Lung (tissue), 12 donors: ENCODE data around the gene XPR1. TPM values are rescaled to one million over a fixed set of nuclear protein-coding genes. Genes with fewer than 3 reads are reported as not detected.
A peak's percentile ranks its signal among the peaks of the same experiment; 100 is the strongest.

ENCODE experiments used
- ATAC-seq: fragments of 200-7000 bp; cut with Tn5 transposase; one replicate; pipeline ENCODE4 v1.9.1; 2020; ENCODE audit warnings: moderate number of reproducible peaks; ENCODE audit not compliant: insufficient read depth, low FRiP score
- DNase-seq, 3 donors: peaks; one replicate each; pipeline ENCODE4 v3.0.0-alpha.2; 2013 to 2017
- H3K27ac ChIP-seq, 2 donors: one replicate each; pipeline ENCODE4 v1.5.1; 2013; ENCODE audit warnings: mild to moderate bottlenecking in 2 of 2, moderate library complexity in 2 of 2, control low read depth in 1 of 2, inconsistent platforms in 1 of 2, low read depth in 1 of 2, low read length in 1 of 2
- H3K27me3 ChIP-seq, 3 donors: one replicate each; pipeline ENCODE4 v1.5.1; 2013; ENCODE audit warnings: low read length in 2 of 3; ENCODE audit not compliant: control insufficient read depth in 3 of 3, insufficient read depth in 3 of 3
- H3K36me3 ChIP-seq, 4 donors: one replicate each; pipeline ENCODE4 v1.5.1; 2013; ENCODE audit warnings: low read length in 4 of 4, mild to moderate bottlenecking in 1 of 4, moderate library complexity in 1 of 4; ENCODE audit not compliant: control insufficient read depth in 4 of 4, insufficient read depth in 4 of 4
- H3K4me1 ChIP-seq, 5 donors: one replicate each; pipeline ENCODE4 v1.5.1; 2013; ENCODE audit warnings: low read length in 5 of 5, mild to moderate bottlenecking in 2 of 5, moderate library complexity in 1 of 5; ENCODE audit not compliant: control insufficient read depth in 5 of 5, insufficient read depth in 5 of 5
- H3K4me3 ChIP-seq: one replicate; pipeline ENCODE4 v1.5.1; 2013; ENCODE audit warnings: mild to moderate bottlenecking, control low read depth, moderate library complexity
- H3K9ac ChIP-seq, 2 donors: one replicate each; pipeline ENCODE4 v1.5.1; 2013; ENCODE audit warnings: low read length in 2 of 2, control low read depth in 1 of 2; ENCODE audit not compliant: insufficient read depth in 1 of 2
- H3K9me3 ChIP-seq, 4 donors: one replicate each; pipeline ENCODE4 v1.5.1; 2013; ENCODE audit warnings: low read length in 3 of 4, mild to moderate bottlenecking in 1 of 4, moderate library complexity in 1 of 4; ENCODE audit not compliant: control insufficient read depth in 4 of 4, insufficient read depth in 3 of 4
- WGBS, 2 donors: extraction: QIAGEN DNeasy Blood & Tissue Kit; methylation state at CpG; one replicate each; pipeline ENCODE4 v1.1.7; 2013; 5-methylcytosine and 5-hydroxymethylcytosine counted together
- polyA plus RNA-seq, 2 donors: library from polyadenylated mRNA; stranded (reverse); fragments of 200-250 nt; gene quantifications; one replicate each; pipeline ENCODE4 v1.2.1, GENCODE V29; 2013
- total RNA-seq, 2 donors: library from RNA; depleted of rRNA in 1 of 2; stranded (reverse); fragments of >200 nt in 1 of 2; gene quantifications; one replicate each; pipeline ENCODE4 v1.2.1, GENCODE V29; 2014 to 2021
- TF ChIP-seq, protein P1 (sequence below): IDR thresholded peaks from 2 replicates; pipeline ENCODE4 v1.5.1; 2012; ENCODE audit warnings: mild to moderate bottlenecking; ENCODE audit errors: control extremely low read depth, extremely low read depth
- donor health status: control.
- donor health status: control.
- donor health status: Bipolar disorder and iron deficiency.
- donor health status: healthy.
- donor health status: DM: yes; HTN: yes; CAD: no.

Gene XPR1
- total and polyA plus RNA-seq, 4 donors, result 7.4 to 44.0 (median 21.9) TPM

DNA sequence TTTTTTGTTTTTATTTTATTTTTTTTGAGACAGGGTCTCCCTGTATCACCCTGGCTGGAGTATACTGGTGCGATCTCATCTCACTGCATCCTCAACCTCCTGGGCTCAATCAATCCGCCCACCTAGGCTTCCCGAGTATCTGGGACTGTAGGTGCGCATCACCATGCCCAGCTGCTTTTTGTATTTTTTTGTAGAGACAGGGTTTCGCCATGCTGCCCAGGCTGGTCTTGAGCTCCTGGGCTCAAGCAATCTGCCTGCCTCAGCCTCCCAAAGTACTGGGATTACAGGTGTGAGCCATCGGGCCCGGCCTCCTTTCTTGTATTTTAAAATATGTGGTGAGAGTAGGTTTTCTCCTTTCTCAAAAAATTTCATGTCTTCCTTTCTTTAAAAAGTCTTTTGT is 122.6 kb downstream of the XPR1 start:
- H3K36me3 ChIP-seq, result no peaks in the 10 kb centered on the region
- WGBS, 2 donors, result 96 to 99% methylated on average over 7 of the region's 7 CpGs
- TF ChIP-seq, protein P1, sequence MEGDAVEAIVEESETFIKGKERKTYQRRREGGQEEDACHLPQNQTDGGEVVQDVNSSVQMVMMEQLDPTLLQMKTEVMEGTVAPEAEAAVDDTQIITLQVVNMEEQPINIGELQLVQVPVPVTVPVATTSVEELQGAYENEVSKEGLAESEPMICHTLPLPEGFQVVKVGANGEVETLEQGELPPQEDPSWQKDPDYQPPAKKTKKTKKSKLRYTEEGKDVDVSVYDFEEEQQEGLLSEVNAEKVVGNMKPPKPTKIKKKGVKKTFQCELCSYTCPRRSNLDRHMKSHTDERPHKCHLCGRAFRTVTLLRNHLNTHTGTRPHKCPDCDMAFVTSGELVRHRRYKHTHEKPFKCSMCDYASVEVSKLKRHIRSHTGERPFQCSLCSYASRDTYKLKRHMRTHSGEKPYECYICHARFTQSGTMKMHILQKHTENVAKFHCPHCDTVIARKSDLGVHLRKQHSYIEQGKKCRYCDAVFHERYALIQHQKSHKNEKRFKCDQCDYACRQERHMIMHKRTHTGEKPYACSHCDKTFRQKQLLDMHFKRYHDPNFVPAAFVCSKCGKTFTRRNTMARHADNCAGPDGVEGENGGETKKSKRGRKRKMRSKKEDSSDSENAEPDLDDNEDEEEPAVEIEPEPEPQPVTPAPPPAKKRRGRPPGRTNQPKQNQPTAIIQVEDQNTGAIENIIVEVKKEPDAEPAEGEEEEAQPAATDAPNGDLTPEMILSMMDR, result no peak
- ATAC-seq (no peak), DNase-seq (no peak)
- no peaks in the 10 kb centered on the region for H3K27me3 ChIP-seq
- H3K4me3 ChIP-seq, result no peak overlapping the region
- H3K9me3 ChIP-seq, result no peaks in the 10 kb centered on the region
- no peak overlapping the region for H3K27ac ChIP-seq
- H3K9ac ChIP-seq, result no peak overlapping the region
- H3K4me1 ChIP-seq, result no peaks in the 10 kb centered on the region

DNA sequence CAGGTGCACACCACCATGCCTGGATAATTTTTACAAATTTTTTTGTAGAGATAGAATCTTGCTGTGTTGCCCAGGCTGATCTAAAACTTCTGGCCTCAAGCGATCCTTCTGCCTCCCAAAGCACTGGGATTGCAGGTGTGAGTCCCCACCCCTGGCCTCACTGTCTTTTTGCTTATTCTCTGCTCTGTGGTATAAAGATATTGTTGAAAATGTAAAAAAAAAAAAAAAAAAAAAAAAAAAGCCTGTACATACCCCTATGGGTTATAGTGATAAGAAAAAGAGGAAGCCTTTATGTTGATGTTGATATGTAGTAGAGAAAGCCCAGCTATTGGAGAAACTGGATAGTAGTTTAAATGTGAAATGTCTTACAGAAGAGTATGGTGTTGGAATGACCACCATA is 125.8 kb downstream of the XPR1 start:
- H3K36me3 ChIP-seq, result no peaks in the 10 kb centered on the region
- H3K27me3 ChIP-seq, result no peaks in the 10 kb centered on the region
- 98 to 100% methylated on average over 1 of the region's 1 CpG for WGBS, 2 donors
- no peaks in the 10 kb centered on the region for H3K9me3 ChIP-seq
- H3K4me3 ChIP-seq, result no peak overlapping the region
- TF ChIP-seq, protein P1, result no peak
- ATAC-seq (no peak), DNase-seq (no peak)
- no peak overlapping the region for H3K9ac ChIP-seq
- no peak overlapping the region for H3K27ac ChIP-seq
- no peaks in the 10 kb centered on the region for H3K4me1 ChIP-seq

DNA sequence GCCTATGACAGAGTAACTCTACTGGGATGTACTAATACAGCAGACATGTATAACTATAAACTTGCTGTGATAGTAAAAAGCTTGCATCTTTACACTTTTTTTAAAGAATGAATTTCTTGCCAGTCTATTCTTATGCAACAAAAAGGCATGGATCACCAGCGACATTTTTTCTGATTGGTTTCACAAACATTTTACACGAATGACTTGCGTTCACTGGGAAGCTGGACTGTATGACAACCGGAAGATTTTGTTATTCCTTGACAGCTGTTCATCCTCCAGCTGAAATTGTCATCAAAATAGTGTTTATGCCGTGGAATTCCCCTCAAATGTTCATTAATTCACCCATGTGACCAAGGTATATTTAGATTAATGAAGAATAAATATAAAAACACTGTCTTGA is 131.0 kb downstream of the XPR1 start:
- Histone ChIP-seq H3K4me1 (peaks cover 0 to 17% (median 0%) of the 10 kb centered on the region in 5 donors), H3K27ac (no peak overlapping the region), H3K9me3 (no peaks in the 10 kb centered on the region), H3K9ac (no peak overlapping the region), H3K4me3 (no peak overlapping the region), H3K27me3 (no peaks in the 10 kb centered on the region), H3K36me3 (no peaks in the 10 kb centered on the region)
- TF ChIP-seq, protein P1, result no peak
- ATAC-seq (no peak), DNase-seq (peak in 1 of 3 donors; percentile 6)
- 77 to 89% methylated on average over 5 of the region's 5 CpGs for WGBS, 2 donors

DNA sequence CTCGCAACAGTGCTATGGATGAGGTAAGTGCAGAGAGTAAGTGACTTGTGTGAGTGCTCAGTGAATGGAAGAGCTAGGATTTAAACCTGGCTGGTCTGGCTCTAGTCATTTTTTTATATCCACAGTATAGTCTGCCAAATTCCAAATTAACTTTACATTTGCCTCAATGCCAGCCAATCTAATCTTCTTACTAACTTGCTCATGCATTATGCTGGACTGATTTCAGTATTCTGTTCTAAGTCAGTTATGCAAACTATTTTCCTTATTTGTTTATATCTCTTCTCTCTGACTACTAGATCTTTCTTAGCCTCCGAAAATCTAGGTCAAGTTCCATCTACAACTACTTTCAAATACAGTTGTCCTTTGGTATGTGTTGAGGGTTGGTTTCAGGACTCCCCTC is 133.3 kb downstream of the XPR1 start:
- H3K27me3 ChIP-seq, result no peaks in the 10 kb centered on the region
- ATAC-seq (no peak), DNase-seq (peak in 2 of 3 donors; percentile 15 to 44)
- WGBS, 2 donors, result 73 to 89% methylated on average over 2 of the region's 2 CpGs
- H3K4me1 ChIP-seq, result peaks cover 0 to 19% (median 0%) of the 10 kb centered on the region in 5 donors
- no peaks in the 10 kb centered on the region for H3K36me3 ChIP-seq
- no peak overlapping the region for H3K27ac ChIP-seq
- H3K4me3 ChIP-seq, result no peak overlapping the region
- TF ChIP-seq, protein P1, result no peak
- H3K9me3 ChIP-seq, result no peaks in the 10 kb centered on the region
- H3K9ac ChIP-seq, result no peak overlapping the region
